Activated naive CD4-positive, alpha-beta T cell (primary cell): Measurements from ENCODE around the gene IQCK.

Source experiments
- DNase-seq, 4 experiments: peaks; one replicate each; lab custom pipeline; 2025; lab: John Stamatoyannopoulos, UW

The IQCK gene

GRCh38 chr16:19804538-19805323 lies 86.7 kb downstream of the IQCK start:
- peak in 1 of 4 experiments; percentile 20 for DNase-seq

GRCh38 chr16:19805459-19806162 lies 87.5 kb downstream of the IQCK start:
- no peak for DNase-seq

- DNase-seq, result no peak
Observed at GRCh38 chr16:19808061-19808641, 90.1 kb downstream of the IQCK start.

DNA sequence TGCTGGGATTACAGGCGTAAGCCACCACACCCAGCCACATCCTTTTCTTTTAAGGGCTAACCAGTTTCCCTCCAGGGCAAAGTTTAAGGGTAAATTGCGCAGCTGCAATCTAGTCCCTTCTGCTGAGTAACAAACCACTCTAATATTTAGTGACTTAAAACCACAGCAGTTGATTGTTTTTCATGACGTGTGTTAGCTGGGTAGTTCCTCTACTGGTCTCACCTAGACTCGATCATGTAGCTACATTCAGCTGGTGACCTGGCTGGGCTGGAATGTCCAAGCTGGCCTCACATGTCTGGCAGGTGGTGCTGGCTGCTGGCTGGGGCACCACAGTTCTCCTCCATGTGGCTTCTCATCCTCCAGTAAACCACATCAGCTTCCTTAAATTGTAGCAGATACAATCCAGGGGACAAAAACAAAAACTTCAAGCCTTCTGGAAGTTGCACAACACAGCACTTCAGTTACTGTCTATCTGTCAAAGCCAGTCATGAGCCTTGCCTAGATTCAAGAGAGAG lies 91.1 kb downstream of the IQCK start:
- DNase-seq, result no peak

DNA sequence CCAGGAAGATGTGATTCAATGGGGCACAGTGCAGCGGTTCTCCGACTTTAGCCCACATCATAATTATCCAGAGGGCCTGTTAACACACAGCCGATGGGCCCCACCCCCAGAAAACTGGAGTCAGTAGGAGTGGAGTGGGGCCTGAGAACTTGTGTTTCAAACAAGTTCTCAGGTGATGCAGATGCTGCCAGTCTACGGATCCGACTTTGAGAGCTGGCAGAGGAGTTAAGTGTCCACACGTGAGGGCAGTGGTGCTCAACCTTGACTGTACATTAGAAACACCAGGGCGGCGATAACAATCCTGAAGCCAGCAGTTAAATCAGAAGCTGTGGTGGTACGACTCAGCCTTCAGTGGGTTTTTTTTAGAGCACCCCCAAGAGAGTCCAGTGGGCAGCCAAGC lies 91.6 kb downstream of the IQCK start:
- no peak for DNase-seq

GRCh38 chr16:19810817-19811731 lies 93.0 kb downstream of the IQCK start:
- no peak for DNase-seq

DNA sequence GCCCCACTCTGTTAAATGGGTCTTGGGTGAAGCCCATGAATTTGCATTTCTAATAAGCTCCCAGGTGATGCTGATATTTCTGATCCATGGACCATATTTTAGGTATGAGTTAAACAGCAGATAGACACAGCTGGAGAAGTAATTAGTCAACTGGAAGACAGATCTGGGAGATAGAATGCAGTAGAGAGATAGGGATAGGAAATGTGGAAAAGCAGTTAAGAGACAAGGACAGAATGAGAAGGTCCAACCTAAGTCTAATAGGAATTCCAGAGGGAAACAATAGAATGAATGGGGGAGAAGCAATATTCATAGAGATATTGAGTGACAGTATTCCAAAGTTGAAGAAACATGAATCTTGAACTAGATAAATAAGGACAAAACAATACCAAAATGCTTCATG lies 94.9 kb downstream of the IQCK start:
- DNase-seq, result no peak

- DNase-seq, result no peak
Observed at GRCh38 chr16:19815418-19815817, 97.3 kb downstream of the IQCK start.

GRCh38 chr16:19817122-19817521 lies 99.1 kb downstream of the IQCK start:
- no peak for DNase-seq

GRCh38 chr16:19817875-19818274 lies 99.8 kb downstream of the IQCK start:
- DNase-seq, result no peak

GRCh38 chr16:19822533-19822932 lies 104.5 kb downstream of the IQCK start:
- no peak for DNase-seq

DNA sequence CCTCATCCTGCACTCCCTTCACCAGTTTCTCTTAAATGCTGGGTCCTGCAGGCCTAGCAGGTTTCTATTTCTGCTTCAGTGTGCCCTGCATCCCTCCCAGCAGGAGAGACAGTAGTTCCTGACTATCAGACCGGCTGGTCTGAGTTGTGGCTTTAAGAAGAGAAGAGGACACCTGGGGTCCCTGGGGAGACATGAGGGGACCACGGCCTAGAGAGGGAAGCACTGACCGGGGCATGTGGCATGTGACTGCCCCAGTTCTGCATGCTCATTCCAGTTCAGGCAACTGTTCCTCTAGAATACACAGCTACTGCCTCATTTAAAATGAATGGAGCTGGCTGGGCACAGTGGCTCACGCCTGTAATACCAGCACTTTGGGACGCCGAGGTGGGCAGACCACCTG lies 105.3 kb downstream of the IQCK start:
- no peak for DNase-seq

DNA sequence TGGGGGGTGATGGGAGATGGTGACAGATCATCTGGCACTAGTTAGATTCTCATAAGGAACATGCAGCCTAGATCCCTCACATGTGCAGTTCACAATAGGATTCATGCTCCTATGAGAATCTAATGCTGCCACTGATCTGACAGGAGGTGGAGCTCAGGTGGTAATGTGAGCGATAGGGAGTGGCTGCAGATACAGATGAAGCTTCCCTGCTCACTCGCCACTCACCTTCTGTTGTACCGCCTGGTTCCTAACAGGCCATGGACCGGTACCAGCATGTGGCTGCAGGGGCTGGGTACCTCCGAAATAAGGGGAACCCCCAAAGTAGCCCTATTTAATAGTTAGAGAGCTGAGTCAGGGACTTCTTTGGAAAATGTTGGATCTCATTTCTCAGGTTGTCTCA lies 106.1 kb downstream of the IQCK start:
- DNase-seq, result no peak

DNA sequence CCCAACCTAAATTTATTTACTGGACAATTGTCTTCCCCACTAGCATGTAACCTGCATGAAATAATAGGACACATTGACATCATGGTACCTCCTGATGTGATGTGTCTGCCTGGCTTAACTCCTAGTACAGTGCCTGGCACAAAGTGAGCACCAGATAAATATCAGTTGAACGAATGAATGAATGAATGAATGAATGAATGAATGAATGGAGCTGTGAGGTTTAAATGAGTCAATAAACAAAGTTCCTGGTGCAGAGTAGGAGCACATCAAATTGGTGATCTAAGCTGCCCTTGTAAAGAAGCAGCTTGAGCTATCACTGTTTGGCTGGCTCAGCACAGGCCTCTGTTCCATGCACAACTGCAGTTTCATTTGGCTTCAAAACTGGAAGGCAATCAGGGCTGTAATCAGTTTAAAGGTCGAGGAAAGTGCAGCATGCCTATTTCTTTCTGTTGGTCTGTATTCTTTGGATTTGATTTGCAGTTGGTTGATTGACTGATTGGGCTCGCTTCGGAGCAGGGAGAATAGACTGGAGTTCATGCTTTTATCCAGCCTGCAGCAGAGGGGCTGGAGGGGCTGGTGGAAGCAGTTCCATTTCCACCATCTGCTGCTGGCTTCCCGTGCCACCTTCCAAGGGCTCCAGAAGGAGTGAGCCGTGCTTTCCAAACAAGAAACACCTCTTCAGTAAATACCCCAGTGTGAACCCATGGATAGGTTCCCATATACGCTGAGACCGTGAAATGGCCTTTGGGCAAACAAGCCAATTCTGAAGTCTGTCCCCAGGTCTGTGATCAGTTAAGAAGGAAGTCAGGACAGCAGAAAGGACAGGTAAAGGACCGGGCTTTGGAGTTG lies 112.0 kb downstream of the IQCK start:
- no peak for DNase-seq

DNA sequence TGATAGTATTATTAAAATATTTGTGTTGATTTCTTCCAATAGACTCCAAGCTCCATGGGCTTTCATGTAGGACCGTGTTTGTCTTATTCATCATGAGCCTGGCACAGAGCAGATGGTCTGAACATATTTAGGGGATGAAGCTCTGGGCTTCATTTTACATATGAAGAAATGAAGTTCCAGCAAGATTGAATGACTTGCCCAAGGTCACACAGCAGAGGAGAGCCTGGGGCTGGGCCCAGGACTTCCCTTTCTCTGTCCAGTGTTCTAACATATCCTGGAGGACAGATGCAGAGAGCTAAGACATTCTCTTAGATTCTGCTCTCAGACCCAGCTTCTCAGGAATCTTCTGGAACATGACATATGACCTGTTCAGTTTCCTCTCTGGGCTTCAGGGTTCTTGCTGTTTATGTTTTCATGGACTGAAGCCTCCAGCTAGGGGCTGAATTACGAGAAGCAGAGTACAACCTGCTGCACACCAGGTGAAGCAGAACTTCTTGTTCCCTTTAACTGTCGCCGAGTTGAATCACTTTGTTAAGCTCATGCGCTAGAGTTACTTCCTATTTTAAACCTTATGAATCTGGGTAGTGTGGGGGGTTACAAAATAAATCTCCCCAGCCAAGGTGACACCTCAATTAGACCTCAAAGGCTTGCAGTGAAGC lies 113.0 kb downstream of the IQCK start:
- DNase-seq, result no peak

- DNase-seq, result no peak
Observed at GRCh38 chr16:19831678-19832077, 113.6 kb downstream of the IQCK start.

- no peak for DNase-seq
Observed at GRCh38 chr16:19833176-19833575, 115.1 kb downstream of the IQCK start.

- no peak for DNase-seq
Observed at GRCh38 chr16:19833581-19833980, 115.5 kb downstream of the IQCK start.

DNA sequence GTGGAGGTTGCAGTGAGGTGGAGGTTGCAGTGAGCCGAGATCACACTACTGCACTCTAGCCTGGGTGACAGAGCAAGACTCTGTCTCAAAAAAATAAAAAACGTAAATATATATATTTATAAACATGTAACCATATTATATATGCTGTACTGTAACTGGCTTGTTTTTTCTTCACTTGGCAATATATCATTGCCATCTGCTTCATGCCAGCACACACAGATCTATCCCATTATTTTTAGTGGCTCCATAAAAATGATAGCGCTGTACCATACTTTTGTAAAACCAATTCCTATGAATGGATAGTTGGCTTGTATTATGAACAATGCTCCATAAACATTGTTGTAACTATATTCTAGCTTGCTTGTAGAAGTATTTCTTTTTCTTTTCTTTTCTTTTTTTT lies 117.1 kb downstream of the IQCK start:
- no peak for DNase-seq

DNA sequence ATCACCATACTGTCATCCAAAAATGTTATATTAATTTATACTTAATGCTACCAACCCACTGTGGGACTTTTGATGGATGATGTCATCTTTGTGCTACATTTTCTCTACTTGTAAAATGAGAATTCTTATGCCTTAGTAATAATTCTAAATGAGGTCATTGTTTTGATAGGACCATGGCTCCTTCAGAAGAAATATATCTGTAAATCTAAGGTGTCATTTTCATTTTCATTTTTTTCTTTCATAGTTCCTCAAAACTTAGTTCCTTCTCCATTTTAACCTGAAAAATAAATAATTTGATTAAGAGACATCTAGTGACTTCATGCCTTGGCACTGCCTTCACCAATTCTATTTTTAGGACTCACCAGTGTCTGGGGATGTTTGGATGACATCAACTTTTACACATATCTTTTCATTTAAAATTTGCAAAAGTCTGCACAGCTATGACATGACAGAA lies 117.9 kb downstream of the IQCK start:
- DNase-seq, result no peak
